Left lung (tissue), 10 donors: ENCODE measurements around the gene OPALIN. TPM values are rescaled to one million over a fixed set of nuclear protein-coding genes. Genes with fewer than 3 reads are reported as not detected.

Experiments used
- ATAC-seq: fragments of 200-7000 bp; cut with Tn5 transposase; one replicate; pipeline ENCODE4 v1.9.1; 2020; ENCODE audit warnings: moderate library complexity
- DNase-seq, 4 donors: peaks; one replicate each; pipeline ENCODE4 v3.0.0-alpha.2; 2013 to 2020
- H3K27ac ChIP-seq, 2 donors: fragments of 200-600 bp; sonication (generic) in 1 of 2; one replicate each; pipeline versions ENCODE4 v1.5.0 to v1.8.0; 2020 to 2021
- H3K27me3 ChIP-seq, 2 donors: fragments of 200-600 bp; sonication (generic) in 1 of 2; one replicate each; pipeline versions ENCODE4 v1.5.0 to v1.8.0; 2020 to 2021
- H3K36me3 ChIP-seq, 2 donors: fragments of 200-600 bp; sonication (generic) in 1 of 2; one replicate each; pipeline versions ENCODE4 v1.5.0 to v1.8.0; 2020 to 2021
- H3K4me1 ChIP-seq, 2 donors: fragments of 200-600 bp; one replicate each; pipeline ENCODE4 v1.8.0; 2021
- H3K4me3 ChIP-seq, 2 donors: fragments of 200-600 bp; sonication (generic) in 1 of 2; one replicate each; pipeline versions ENCODE4 v1.5.0 to v1.8.0; 2020 to 2021; ENCODE audit warnings: mild to moderate bottlenecking in 1 of 2
- H3K9me3 ChIP-seq, 2 donors: fragments of 200-600 bp; sonication (generic) in 1 of 2; one replicate each; pipeline versions ENCODE4 v1.5.0 to v1.8.0; 2020 to 2021
- CTCF ChIP-seq, 2 donors: fragments of 200-600 bp; sonication (generic) in 1 of 2; IDR thresholded peaks; one replicate each; pipeline versions ENCODE4 v1.5.0 to v1.8.0; 2021; ENCODE audit warnings: antibody characterized with exemption in 2 of 2
- intact Hi-C, 2 donors: fragments of 100-400 bp; cut with DNase I; formaldehyde crosslinking; loops; one replicate each; pipeline versions ENCODE4 v1.11.2 to v1.14.2; 2022
- polyA plus RNA-seq, 6 donors: library from polyadenylated mRNA; unstranded; fragments of 120-200 nt; gene quantifications; one replicate each; pipeline ENCODE4 v1.2.1, GENCODE V29; 2013; ENCODE audit not compliant: insufficient read length in 6 of 6
- total RNA-seq, 2 donors: library from RNA; stranded (reverse); fragmentation: NEBNext Ultra II Directional; extraction: Animal tissue kit (Norgen Biotek cat#: 25700); gene quantifications; one replicate each; pipeline ENCODE4 v1.2.1, GENCODE V29; 2021
- donor health status: DM: no; HTN: yes; CAD: no.
- donor health status: DM: no; HTN: no; CAD: no.

OPALIN gene
- total and polyA plus RNA-seq, 8 donors: not detected

- Histone ChIP-seq H3K27me3 (peaks cover 6 to 63% of the 10 kb centered on the region in 2 donors), H3K27ac (no peak overlapping the region), H3K9me3 (no peaks in the 10 kb centered on the region), H3K4me3 (no peak overlapping the region), H3K36me3 (no peaks in the 10 kb centered on the region), H3K4me1 (no peaks in the 10 kb centered on the region)
- no peak for DNase-seq
- intact Hi-C loops: no loop called here
- no peak for ATAC-seq
- no peak for TF ChIP-seq CTCF (IDR thresholded peaks at IDR 0.05)
These were observed 43.9 kb upstream of the OPALIN start for GRCh38 chr10:96402417-96403305.

- no peak for DNase-seq
- Histone ChIP-seq H3K9me3 (no peaks in the 10 kb centered on the region), H3K4me1 (no peaks in the 10 kb centered on the region), H3K36me3 (no peaks in the 10 kb centered on the region), H3K27me3 (peaks cover 6 to 63% of the 10 kb centered on the region in 2 donors), H3K4me3 (no peak overlapping the region), H3K27ac (no peak overlapping the region)
- no peak for TF ChIP-seq CTCF (IDR thresholded peaks at IDR 0.05)
- ATAC-seq: no peak
- intact Hi-C loops: no loop called here
These were observed 42.2 kb upstream of the OPALIN start for GRCh38 chr10:96401036-96401435.

- Histone ChIP-seq H3K4me3 (no peak overlapping the region), H3K27ac (no peak overlapping the region), H3K9me3 (no peaks in the 10 kb centered on the region), H3K36me3 (no peaks in the 10 kb centered on the region), H3K4me1 (no peaks in the 10 kb centered on the region), H3K27me3 (peaks cover 6 to 65% of the 10 kb centered on the region in 2 donors)
- no peak for DNase-seq
- no peak for ATAC-seq
- no peak for TF ChIP-seq CTCF (IDR thresholded peaks at IDR 0.05)
- intact Hi-C loops: no loop called here
These were observed 41.7 kb upstream of the OPALIN start for GRCh38 chr10:96400465-96400864.

- DNase-seq (no peak), ATAC-seq (no peak)
- Histone ChIP-seq H3K27ac (no peak overlapping the region), H3K4me1 (no peaks in the 10 kb centered on the region), H3K27me3 (peaks cover 6 to 72% of the 10 kb centered on the region in 2 donors), H3K36me3 (no peaks in the 10 kb centered on the region), H3K4me3 (no peak overlapping the region), H3K9me3 (no peaks in the 10 kb centered on the region)
- intact Hi-C loops: no loop called here
- no peak for TF ChIP-seq CTCF (IDR thresholded peaks at IDR 0.05)
These were observed 39.1 kb upstream of the OPALIN start for GRCh38 chr10:96397902-96398301.

- intact Hi-C loops: no loop called here
These were observed 37.4 kb upstream of the OPALIN start for GRCh38 chr10:96395931-96396877.

More at GRCh38 chr10:96395931-96396877, 37.4 kb upstream of the OPALIN start:
- ATAC-seq (peak; percentile 97), DNase-seq (peak in 3 of 4 donors; percentile 55 to 89 (median 70))
- peak; percentile 83 to 88 for TF ChIP-seq CTCF (IDR thresholded peaks at IDR 0.05)
- Histone ChIP-seq H3K36me3 (no peaks in the 10 kb centered on the region), H3K27me3 (peaks cover 6 to 58% of the 10 kb centered on the region in 2 donors), H3K27ac (no peak overlapping the region), H3K4me1 (no peaks in the 10 kb centered on the region), H3K4me3 (no peak overlapping the region), H3K9me3 (no peaks in the 10 kb centered on the region)
